ENCODE measurements around the gene SCD5. TPM values are rescaled to one million over a fixed set of nuclear protein-coding genes. Genes with fewer than 3 reads are reported as not detected.

The SCD5 gene
- total RNA-seq, 2 experiments from 2014 or later = 0.47 to 0.76 TPM

GRCh38 chr4:82777857-82778525 lies 20.6 kb downstream of the SCD5 start:
- no peaks in the 10 kb centered on the region for H3K9me2 ChIP-seq (ENCODE audit: insufficient read depth, low read length)
- no peaks in the 10 kb centered on the region for H3K9me3 ChIP-seq (ENCODE audit: low read length)
- H3K4me3 ChIP-seq (ENCODE audit: low read depth, low read length, poor library complexity, severe bottlenecking) = no peak overlapping the region
- no peak overlapping the region for H3K27ac ChIP-seq (ENCODE audit: low read depth, low read length, poor library complexity, severe bottlenecking)
- no peak overlapping the region for H3K4me2 ChIP-seq (ENCODE audit: low read length)
- CTCF ChIA-PET (ENCODE audit: unreplicated experiment) = interaction anchor here (0.6 kb wide), 1 partner anchor 22 kb away, joined by 3 read pairs; no protein-coding TSS in a partner anchor
- H3K79me2 ChIP-seq (ENCODE audit: insufficient read depth, low read depth, low read length) = no peaks in the 10 kb centered on the region
- intact Hi-C loops (cut with micrococcal nuclease; ENCODE audit: unreplicated experiment) = no loop called here
- H3K4me1 ChIP-seq (ENCODE audit: insufficient read depth, low read length, poor library complexity, severe bottlenecking) = no peaks in the 10 kb centered on the region
- no peaks in the 10 kb centered on the region for H3K36me3 ChIP-seq (ENCODE audit: insufficient read depth, low read length)
- POLR2A ChIA-PET = interaction anchor here (0.6 to 0.9 kb wide), 3 partner anchors 11 to 22 kb away, joined by 4 to 8 read pairs (median 4); no protein-coding TSS in a partner anchor
- H2AFZ ChIP-seq (ENCODE audit: low read length) = no peak overlapping the region
- TF ChIP-seq CTCF (conservative IDR thresholded peaks at IDR 0.05; ENCODE audit: low read length) = no peak
- TF ChIP-seq EZH2phosphoT487 (IDR thresholded peaks at IDR 0.05; ENCODE audit: borderline replicate concordance, low read depth, low read length) = no peak
- no peak for DNase-seq (ENCODE audit: low spot score)
- BruUV-seq (replicated peaks) = no TSS peak
- H4K20me1 ChIP-seq (ENCODE audit: insufficient read depth, low read length) = no peaks in the 10 kb centered on the region

- BruUV-seq (replicated peaks) = no TSS peak
- POLR2A ChIA-PET = interaction anchor here (1.1 kb wide), 1 partner anchor 8 kb away, joined by 3 read pairs; no protein-coding TSS in a partner anchor
Measured at GRCh38 chr4:82776925-82777542, 21.6 kb downstream of the SCD5 start.

More at GRCh38 chr4:82776925-82777542, 21.6 kb downstream of the SCD5 start:
- no peak for DNase-seq (ENCODE audit: low spot score)
- intact Hi-C loops (cut with micrococcal nuclease; ENCODE audit: unreplicated experiment) = no loop called here
- Histone ChIP-seq H3K79me2 (ENCODE audit: insufficient read depth, low read depth, low read length) (no peaks in the 10 kb centered on the region), H3K4me1 (ENCODE audit: insufficient read depth, low read length, poor library complexity, severe bottlenecking) (no peaks in the 10 kb centered on the region), H3K4me3 (ENCODE audit: low read depth, low read length, poor library complexity, severe bottlenecking) (no peak overlapping the region), H4K20me1 (ENCODE audit: insufficient read depth, low read length) (no peaks in the 10 kb centered on the region), H3K27ac (ENCODE audit: low read depth, low read length, poor library complexity, severe bottlenecking) (no peak overlapping the region), H3K36me3 (ENCODE audit: insufficient read depth, low read length) (no peaks in the 10 kb centered on the region), H3K4me2 (ENCODE audit: low read length) (no peak overlapping the region), H3K9me2 (ENCODE audit: insufficient read depth, low read length) (no peaks in the 10 kb centered on the region), H2AFZ (ENCODE audit: low read length) (no peak overlapping the region), H3K9me3 (ENCODE audit: low read length) (no peaks in the 10 kb centered on the region)
- CTCF ChIA-PET (ENCODE audit: unreplicated experiment) = no interaction called here
- TF ChIP-seq CTCF (conservative IDR thresholded peaks at IDR 0.05; ENCODE audit: low read length) (no peak), EZH2phosphoT487 (IDR thresholded peaks at IDR 0.05; ENCODE audit: borderline replicate concordance, low read depth, low read length) (no peak)

Data from OCI-LY7 (cell line).